ENCODE data around the gene KANTR.
"Not testable (repeated sequence)": the region's sequence is repeated elsewhere in the genome, so short reads cannot be mapped to it uniquely, and the experiment has no call there.

The KANTR gene

GRCh38 chrX:53128097-53128749, 34.3 kb downstream of the KANTR start:
- DNase-seq (ENCODE audit: low spot score), result peak; percentile 22

GRCh38 chrX:53133400-53133799, 39.5 kb downstream of the KANTR start:
- DNase-seq (ENCODE audit: low spot score), result no peak

- DNase-seq (ENCODE audit: low spot score), result no peak
These were observed 41.6 kb downstream of the KANTR start for GRCh38 chrX:53135581-53135980.

DNA sequence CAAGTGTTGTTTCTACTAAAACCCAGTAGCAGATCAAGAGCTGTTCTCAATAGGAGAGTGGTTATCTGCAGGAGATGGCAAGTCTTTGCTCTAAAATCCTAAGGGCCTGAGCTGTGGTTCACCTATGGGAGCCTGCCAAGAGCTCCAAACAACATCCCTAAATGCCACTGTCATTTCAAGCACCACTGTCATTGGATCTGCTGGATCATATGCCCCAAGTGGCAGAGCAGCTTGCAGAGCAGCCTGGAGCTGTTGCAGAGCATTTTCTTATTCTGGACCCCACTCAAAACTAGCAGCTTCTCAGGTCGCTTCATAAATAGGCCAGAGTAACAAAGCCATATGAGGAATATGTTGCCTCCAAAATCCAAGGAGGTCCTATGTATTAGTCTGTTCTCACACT, 59.6 kb downstream of the KANTR start:
- DNase-seq (ENCODE audit: low spot score), result no peak

DNA sequence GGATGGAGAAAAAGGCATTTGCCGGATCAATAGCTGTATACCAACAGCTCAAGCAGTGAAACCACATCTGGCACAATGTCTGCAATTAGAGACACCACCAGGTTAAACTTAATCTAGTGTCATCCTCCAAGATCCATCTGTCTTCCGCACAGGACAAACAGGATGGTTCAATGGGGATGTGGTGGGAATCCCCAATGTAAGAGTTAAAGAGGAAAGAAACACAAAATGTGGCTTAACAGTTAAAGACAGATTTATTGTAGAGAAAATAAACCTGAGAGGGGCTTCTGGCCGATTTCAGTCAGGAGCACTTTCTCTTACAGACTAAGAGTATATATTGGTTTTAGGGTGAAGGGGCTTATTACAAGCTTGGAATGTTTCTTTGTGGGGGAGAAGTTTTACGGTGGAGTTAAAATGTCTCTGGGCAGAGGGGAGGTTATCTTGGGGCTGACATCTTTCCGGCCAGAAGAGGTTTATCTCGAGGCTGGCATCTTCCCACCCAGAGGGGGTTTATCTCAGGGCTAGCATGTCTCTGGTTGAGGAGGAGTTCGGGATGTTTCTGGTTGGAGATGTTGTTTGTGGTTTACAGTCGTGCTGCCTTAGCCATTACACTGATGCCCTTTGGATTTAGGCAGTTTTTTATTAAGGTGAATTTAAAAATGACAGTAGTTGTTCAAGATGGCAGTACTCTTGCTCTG, 61.7 kb downstream of the KANTR start:
- DNase-seq (ENCODE audit: low spot score), result no peak

GRCh38 chrX:53156207-53156596, 62.3 kb downstream of the KANTR start:
- DNase-seq (ENCODE audit: low spot score), result no peak

- no peak for DNase-seq (ENCODE audit: low spot score)
These were observed 65.2 kb downstream of the KANTR start for GRCh38 chrX:53159184-53159583.

DNA sequence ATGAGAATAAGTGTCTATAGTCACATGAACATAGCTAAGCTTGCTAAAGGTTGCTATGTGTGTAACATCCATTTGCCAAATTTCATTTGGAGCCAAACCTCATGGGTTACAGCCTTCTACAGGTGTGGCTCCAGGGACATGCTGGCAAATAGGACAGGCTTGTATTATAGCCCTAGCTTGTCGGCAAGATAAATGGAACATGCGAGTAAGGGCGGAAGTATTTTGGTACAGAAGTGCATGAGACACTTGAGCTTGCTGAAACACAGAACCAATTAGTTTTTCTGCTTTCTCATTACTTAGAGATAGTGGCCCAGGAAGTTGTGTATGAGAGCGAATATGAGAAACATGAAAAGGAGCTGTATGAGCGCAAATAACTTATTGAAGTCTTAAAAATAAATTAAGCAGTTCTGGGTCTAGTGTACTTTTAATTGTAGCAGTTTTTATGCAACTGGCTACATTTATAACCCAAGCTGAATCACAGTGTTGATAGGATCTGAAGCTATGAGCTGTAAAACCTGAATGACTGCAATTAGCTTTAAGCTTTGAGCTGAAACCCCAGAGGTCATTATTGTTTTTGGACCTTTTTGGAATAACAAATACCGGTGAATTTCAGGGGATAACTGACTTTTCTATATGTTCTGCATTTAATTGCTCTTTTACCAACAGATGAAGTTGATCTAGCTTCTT, 66.5 kb downstream of the KANTR start:
- no peak for DNase-seq (ENCODE audit: low spot score)

DNA sequence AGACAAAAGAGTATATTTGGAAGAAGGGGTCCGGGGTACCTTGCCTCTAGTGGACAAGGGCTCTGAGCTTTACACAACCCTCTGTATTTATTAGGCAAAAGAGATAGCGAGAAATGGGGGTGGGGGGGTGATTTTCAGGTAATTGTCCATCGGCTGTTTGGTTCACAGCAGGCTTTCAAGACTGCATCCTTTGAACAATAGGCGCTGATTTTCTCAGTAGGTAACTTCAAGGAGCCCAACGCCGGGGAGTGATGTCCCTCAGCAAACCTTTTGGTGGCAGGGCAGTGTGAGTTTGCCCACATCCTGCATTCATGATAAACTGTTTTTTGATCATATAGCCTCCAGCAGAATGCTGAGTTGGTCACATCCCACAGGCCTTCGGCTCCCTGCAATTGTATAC, 69.5 kb downstream of the KANTR start:
- no peak for DNase-seq (ENCODE audit: low spot score)

GRCh38 chrX:53164566-53164965, 70.6 kb downstream of the KANTR start:
- not testable (repeated sequence) for DNase-seq (ENCODE audit: low spot score)

- no peak for DNase-seq (ENCODE audit: low spot score)
These were observed 72.2 kb downstream of the KANTR start for GRCh38 chrX:53166103-53166502.

GRCh38 chrX:53171356-53171755, 77.4 kb downstream of the KANTR start:
- DNase-seq (ENCODE audit: low spot score), result no peak
